K562 (cell line): ENCODE measurements around the gene TRIM25. TPM values are rescaled to one million over a fixed set of nuclear protein-coding genes. Genes with fewer than 3 reads are reported as not detected.

Experiments used
- BRCA1 ChIP-seq, 2 experiments: fragments of 450-650 bp in 1 of 2; sonication (generic) in 1 of 2; formaldehyde crosslinking in 1 of 2; IDR thresholded peaks; 2 replicates each; pipeline versions ENCODE4 v1.5.0 to v1.6.1; 2017 to 2020; ENCODE audit warnings: mild to moderate bottlenecking in 1 of 2, missing genetic modification reagents in 1 of 2
- ESRRB ChIP-seq: fragments of 250-450 bp; sonication (Bioruptor Pico); IDR thresholded peaks from 2 replicates; pipeline ENCODE4 v1.5.0; 2020; ENCODE audit warnings: mild to moderate bottlenecking, moderate library complexity, borderline replicate concordance
- ETV6 ChIP-seq, 3 experiments: fragments of 150-350 bp in 1 of 3; sonication (generic) in 1 of 3; formaldehyde crosslinking in 1 of 3; IDR thresholded peaks; 2 replicates each; pipeline versions ENCODE4 v1.6.1 to v1.8.0; 2014 to 2022; ENCODE audit warnings: borderline replicate concordance in 2 of 3, low read depth in 2 of 3, antibody characterized with exemption in 1 of 3, low read length in 1 of 3, mild to moderate bottlenecking in 1 of 3, missing genetic modification reagents in 1 of 3
- HDAC3 ChIP-seq: fragments of 450-650 bp; IDR thresholded peaks from 2 replicates; pipeline ENCODE4 v1.6.1; 2018; ENCODE audit warnings: borderline replicate concordance, mild to moderate bottlenecking, moderate library complexity; ENCODE audit not compliant: partially characterized antibody
- NR3C1 ChIP-seq: sonication (generic); formaldehyde crosslinking; IDR thresholded peaks from 2 replicates; pipeline ENCODE4 v1.8.1; 2022; ENCODE audit warnings: missing genetic modification reagents
- RBFOX2 ChIP-seq: fragments of 200-400 bp; formaldehyde crosslinking; IDR thresholded peaks from 2 replicates; pipeline ENCODE4 v1.6.1; 2017; ENCODE audit warnings: low read depth, mild to moderate bottlenecking, low read length, moderate library complexity
- SLC30A9 ChIP-seq: fragments of 250-450 bp; sonication (Bioruptor Pico); IDR thresholded peaks from 2 replicates; pipeline ENCODE4 v1.8.0; 2022; ENCODE audit warnings: mild to moderate bottlenecking, moderate library complexity
- SMAD3 ChIP-seq: fragments of 450-650 bp; formaldehyde crosslinking; conservative IDR thresholded peaks from 2 replicates; pipeline ENCODE4 v1.4.0; 2020; ENCODE audit warnings: mild to moderate bottlenecking
- TEAD1 ChIP-seq, 2 experiments: fragments of 450-650 bp in 1 of 2; sonication (generic) in 1 of 2; formaldehyde crosslinking; IDR thresholded peaks; 2 replicates each; pipeline versions ENCODE4 v1.4.0 to v1.8.0; 2020 to 2022; ENCODE audit warnings: mild to moderate bottlenecking in 2 of 2, missing genetic modification reagents in 1 of 2
- ZNF589 ChIP-seq: fragments of 200-800 bp; sonication (Bioruptor generic); IDR thresholded peaks from 2 replicates; pipeline ENCODE4 v1.6.1; 2016; ENCODE audit warnings: low read depth, missing genetic modification characterization, missing compliant biosample characterization
- polyA plus RNA-seq, 8 experiments: library from polyadenylated mRNA; depleted of rRNA in 4 of 8; stranded (reverse) in 5 of 8; unstranded in 3 of 8; fragments of >200 nt; fragmentation: Nextera tagmentation in 2 of 8; fragmentation: Illumina TruSeq in 1 of 8; extraction: Ambion mirVana in 2 of 8; extraction: Trizol in 1 of 8; gene quantifications; 2 replicates each; pipeline versions ENCODE4 v1.2.1 to v1.2.3, GENCODE V29; 2011 to 2014; ENCODE audit warnings: inconsistent platforms in 1 of 8, missing spikeins in 1 of 8
- total RNA-seq, 7 experiments: library from RNA; depleted of rRNA in 6 of 7; stranded (reverse); fragments of >200 nt in 6 of 7; fragmentation: Illumina TruSeq in 2 of 7; extraction: Trizol in 2 of 7; gene quantifications; 2 replicates each; pipeline versions ENCODE4 v1.2.1 to v1.2.3, GENCODE V29; 2011 to 2021; ENCODE audit warnings: low replicate concordance in 1 of 7
- TF ChIP-seq, protein P1 (sequence below): fragments of 450-650 bp; IDR thresholded peaks from 2 replicates; pipeline ENCODE4 v1.6.1; 2016; ENCODE audit warnings: mild to moderate bottlenecking, moderate library complexity
- TF ChIP-seq, protein P2 (sequence below): fragments of 250-450 bp; sonication (Bioruptor Pico); IDR thresholded peaks from 2 replicates; pipeline ENCODE4 v1.4.0; 2020
- TF ChIP-seq, protein P3 (sequence below): fragments of 200-800 bp; sonication (Bioruptor generic); IDR thresholded peaks from 2 replicates; pipeline ENCODE4 v1.6.1; 2017; ENCODE audit warnings: missing genetic modification characterization, missing compliant biosample characterization

TRIM25 gene
- total and polyA plus RNA-seq, 9 of the 15 experiments (the other 6 are each of a cell fraction or from before 2014, with no cell fraction given), result 5.9 to 49.5 (median 24.5) TPM

DNA sequence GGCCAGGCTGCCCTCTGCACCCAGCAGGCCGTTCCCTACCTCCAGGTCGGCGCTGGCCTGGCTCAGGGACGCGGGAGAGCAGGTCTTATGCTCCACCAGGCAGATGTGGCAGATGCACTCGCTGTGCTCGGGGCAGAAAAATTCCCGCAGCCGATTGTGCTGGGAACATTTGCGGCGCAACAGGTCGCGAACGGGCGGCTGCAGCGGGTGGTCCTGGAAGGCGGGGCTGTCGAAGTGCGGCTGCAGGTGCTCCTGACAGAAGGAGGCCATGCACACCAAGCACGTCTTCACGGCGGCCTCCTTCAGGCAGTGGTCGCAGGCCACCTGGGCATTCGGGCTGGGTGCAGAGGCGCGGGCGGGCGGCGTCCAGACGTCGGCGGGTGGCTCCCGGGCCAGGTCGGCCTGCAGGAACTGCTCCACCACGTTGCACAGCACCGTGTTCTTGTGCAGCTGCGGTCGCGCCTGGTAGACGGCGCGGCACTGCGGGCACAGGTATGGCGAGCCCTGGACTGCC is 439 bp downstream of the TRIM25 start (continued):
- TF ChIP-seq, protein P1, sequence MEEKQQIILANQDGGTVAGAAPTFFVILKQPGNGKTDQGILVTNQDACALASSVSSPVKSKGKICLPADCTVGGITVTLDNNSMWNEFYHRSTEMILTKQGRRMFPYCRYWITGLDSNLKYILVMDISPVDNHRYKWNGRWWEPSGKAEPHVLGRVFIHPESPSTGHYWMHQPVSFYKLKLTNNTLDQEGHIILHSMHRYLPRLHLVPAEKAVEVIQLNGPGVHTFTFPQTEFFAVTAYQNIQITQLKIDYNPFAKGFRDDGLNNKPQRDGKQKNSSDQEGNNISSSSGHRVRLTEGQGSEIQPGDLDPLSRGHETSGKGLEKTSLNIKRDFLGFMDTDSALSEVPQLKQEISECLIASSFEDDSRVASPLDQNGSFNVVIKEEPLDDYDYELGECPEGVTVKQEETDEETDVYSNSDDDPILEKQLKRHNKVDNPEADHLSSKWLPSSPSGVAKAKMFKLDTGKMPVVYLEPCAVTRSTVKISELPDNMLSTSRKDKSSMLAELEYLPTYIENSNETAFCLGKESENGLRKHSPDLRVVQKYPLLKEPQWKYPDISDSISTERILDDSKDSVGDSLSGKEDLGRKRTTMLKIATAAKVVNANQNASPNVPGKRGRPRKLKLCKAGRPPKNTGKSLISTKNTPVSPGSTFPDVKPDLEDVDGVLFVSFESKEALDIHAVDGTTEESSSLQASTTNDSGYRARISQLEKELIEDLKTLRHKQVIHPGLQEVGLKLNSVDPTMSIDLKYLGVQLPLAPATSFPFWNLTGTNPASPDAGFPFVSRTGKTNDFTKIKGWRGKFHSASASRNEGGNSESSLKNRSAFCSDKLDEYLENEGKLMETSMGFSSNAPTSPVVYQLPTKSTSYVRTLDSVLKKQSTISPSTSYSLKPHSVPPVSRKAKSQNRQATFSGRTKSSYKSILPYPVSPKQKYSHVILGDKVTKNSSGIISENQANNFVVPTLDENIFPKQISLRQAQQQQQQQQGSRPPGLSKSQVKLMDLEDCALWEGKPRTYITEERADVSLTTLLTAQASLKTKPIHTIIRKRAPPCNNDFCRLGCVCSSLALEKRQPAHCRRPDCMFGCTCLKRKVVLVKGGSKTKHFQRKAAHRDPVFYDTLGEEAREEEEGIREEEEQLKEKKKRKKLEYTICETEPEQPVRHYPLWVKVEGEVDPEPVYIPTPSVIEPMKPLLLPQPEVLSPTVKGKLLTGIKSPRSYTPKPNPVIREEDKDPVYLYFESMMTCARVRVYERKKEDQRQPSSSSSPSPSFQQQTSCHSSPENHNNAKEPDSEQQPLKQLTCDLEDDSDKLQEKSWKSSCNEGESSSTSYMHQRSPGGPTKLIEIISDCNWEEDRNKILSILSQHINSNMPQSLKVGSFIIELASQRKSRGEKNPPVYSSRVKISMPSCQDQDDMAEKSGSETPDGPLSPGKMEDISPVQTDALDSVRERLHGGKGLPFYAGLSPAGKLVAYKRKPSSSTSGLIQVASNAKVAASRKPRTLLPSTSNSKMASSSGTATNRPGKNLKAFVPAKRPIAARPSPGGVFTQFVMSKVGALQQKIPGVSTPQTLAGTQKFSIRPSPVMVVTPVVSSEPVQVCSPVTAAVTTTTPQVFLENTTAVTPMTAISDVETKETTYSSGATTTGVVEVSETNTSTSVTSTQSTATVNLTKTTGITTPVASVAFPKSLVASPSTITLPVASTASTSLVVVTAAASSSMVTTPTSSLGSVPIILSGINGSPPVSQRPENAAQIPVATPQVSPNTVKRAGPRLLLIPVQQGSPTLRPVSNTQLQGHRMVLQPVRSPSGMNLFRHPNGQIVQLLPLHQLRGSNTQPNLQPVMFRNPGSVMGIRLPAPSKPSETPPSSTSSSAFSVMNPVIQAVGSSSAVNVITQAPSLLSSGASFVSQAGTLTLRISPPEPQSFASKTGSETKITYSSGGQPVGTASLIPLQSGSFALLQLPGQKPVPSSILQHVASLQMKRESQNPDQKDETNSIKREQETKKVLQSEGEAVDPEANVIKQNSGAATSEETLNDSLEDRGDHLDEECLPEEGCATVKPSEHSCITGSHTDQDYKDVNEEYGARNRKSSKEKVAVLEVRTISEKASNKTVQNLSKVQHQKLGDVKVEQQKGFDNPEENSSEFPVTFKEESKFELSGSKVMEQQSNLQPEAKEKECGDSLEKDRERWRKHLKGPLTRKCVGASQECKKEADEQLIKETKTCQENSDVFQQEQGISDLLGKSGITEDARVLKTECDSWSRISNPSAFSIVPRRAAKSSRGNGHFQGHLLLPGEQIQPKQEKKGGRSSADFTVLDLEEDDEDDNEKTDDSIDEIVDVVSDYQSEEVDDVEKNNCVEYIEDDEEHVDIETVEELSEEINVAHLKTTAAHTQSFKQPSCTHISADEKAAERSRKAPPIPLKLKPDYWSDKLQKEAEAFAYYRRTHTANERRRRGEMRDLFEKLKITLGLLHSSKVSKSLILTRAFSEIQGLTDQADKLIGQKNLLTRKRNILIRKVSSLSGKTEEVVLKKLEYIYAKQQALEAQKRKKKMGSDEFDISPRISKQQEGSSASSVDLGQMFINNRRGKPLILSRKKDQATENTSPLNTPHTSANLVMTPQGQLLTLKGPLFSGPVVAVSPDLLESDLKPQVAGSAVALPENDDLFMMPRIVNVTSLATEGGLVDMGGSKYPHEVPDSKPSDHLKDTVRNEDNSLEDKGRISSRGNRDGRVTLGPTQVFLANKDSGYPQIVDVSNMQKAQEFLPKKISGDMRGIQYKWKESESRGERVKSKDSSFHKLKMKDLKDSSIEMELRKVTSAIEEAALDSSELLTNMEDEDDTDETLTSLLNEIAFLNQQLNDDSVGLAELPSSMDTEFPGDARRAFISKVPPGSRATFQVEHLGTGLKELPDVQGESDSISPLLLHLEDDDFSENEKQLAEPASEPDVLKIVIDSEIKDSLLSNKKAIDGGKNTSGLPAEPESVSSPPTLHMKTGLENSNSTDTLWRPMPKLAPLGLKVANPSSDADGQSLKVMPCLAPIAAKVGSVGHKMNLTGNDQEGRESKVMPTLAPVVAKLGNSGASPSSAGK, result peak; percentile 58; the same call in 1 of the 2 replicates
- TF ChIP-seq, protein P2, sequence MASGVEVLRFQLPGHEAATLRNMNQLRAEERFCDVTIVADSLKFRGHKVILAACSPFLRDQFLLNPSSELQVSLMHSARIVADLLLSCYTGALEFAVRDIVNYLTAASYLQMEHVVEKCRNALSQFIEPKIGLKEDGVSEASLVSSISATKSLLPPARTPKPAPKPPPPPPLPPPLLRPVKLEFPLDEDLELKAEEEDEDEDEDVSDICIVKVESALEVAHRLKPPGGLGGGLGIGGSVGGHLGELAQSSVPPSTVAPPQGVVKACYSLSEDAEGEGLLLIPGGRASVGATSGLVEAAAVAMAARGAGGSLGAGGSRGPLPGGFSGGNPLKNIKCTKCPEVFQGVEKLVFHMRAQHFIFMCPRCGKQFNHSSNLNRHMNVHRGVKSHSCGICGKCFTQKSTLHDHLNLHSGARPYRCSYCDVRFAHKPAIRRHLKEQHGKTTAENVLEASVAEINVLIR (CRISPR knock-in tag), result no peak
- TF ChIP-seq TEAD1 (CRISPR knock-in tag; IDR thresholded peaks at IDR 0.05), result 0 out of 4 replicates have a peak, but pooled peaks of 1 of the 2 experiments have one; percentile 15
- TF ChIP-seq SLC30A9 (CRISPR knock-in tag), result no peak
- TF ChIP-seq HDAC3, result no peak
- TF ChIP-seq SMAD3 (CRISPR knock-in tag), result no peak
- TF ChIP-seq ETV6 (IDR thresholded peaks at IDR 0.05; ENCODE audit: borderline replicate concordance in 1 of 2, low read depth in 2 of 2, low read length in 1 of 2), result no peak
- TF ChIP-seq ETV6 (CRISPR knock-in tag; IDR thresholded peaks at IDR 0.05; ENCODE audit: borderline replicate concordance), result peak; percentile 77; the same call in 1 of the 2 replicates
- TF ChIP-seq, protein P3, sequence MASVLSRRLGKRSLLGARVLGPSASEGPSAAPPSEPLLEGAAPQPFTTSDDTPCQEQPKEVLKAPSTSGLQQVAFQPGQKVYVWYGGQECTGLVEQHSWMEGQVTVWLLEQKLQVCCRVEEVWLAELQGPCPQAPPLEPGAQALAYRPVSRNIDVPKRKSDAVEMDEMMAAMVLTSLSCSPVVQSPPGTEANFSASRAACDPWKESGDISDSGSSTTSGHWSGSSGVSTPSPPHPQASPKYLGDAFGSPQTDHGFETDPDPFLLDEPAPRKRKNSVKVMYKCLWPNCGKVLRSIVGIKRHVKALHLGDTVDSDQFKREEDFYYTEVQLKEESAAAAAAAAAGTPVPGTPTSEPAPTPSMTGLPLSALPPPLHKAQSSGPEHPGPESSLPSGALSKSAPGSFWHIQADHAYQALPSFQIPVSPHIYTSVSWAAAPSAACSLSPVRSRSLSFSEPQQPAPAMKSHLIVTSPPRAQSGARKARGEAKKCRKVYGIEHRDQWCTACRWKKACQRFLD (CRISPR knock-in tag), result no peak
- TF ChIP-seq NR3C1 (CRISPR knock-in tag), result 0 out of 2 replicates have a peak, but pooled peaks have one; percentile 61
- no peak for TF ChIP-seq ESRRB (CRISPR knock-in tag)
- no peak for TF ChIP-seq BRCA1 (IDR thresholded peaks at IDR 0.05)
- TF ChIP-seq BRCA1 (CRISPR knock-in tag; IDR thresholded peaks at IDR 0.05), result no peak
- no peak for TF ChIP-seq RBFOX2
- no peak for TF ChIP-seq ZNF589 (CRISPR knock-in tag)
